B cell (primary cell): Measurements from ENCODE around the gene CENPM.

Experiments used
- CTCF ChIP-seq: fragments of 200-600 bp; IDR thresholded peaks from one replicate; pipeline ENCODE4 v1.8.0; 2022; ENCODE audit warnings: antibody characterized with exemption, mild to moderate bottlenecking
- EZH2 ChIP-seq: IDR thresholded peaks from 2 replicates; pipeline ENCODE4 v1.6.1; 2012; ENCODE audit warnings: borderline replicate concordance, low read depth, mild to moderate bottlenecking, moderate library complexity, low read length; ENCODE audit not compliant: insufficient read depth, poor library complexity, severe bottlenecking

DNA sequence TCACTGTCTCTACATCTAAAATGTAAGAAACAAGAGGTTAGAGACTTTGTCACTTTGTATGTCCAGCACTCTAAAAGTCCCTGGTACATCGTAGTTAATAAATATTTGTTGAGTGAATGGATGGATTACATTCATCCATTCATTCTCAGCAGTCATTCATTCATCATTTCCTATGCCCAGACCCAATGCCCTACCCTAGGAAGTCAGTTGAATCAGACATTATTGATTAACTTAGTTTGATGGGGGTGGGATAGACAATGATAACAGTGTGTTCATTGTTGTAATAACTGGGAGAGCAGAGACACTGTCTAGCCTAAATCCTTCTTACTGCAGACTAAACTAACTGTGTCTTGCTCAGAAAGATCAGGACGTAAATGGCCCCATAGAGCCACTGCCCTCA is 1.2 kb upstream of the CENPM start:
- TF ChIP-seq CTCF (no peak), EZH2 (no peak)
